ENCODE results near the gene ACKR1. TPM values are rescaled to one million over a fixed set of nuclear protein-coding genes. Genes with fewer than 3 reads are reported as not detected.

ACKR1 gene
- total RNA-seq, 1 experiment from 2014 or later = not detected

GRCh38 chr1:159201642-159202041 lies 3.0 kb upstream of the ACKR1 start:
- Histone ChIP-seq H3K4me3 (ENCODE audit: insufficient read depth, low read depth, low read length) (no peak overlapping the region), H3K27me3 (ENCODE audit: control insufficient read depth, insufficient read depth, low read length) (no peaks in the 10 kb centered on the region; the same call in 1 of the 2 replicates), H3K36me3 (replicated peaks; ENCODE audit: control insufficient read depth, insufficient read depth, low read length) (no peaks in the 10 kb centered on the region)
- DNase-seq = no peak

- no peak for DNase-seq
- no peak overlapping the region for H3K4me3 ChIP-seq (ENCODE audit: insufficient read depth, low read depth, low read length)
- peaks cover 2% of the 10 kb centered on the region; the same call in 1 of the 2 replicates for H3K27me3 ChIP-seq (ENCODE audit: control insufficient read depth, insufficient read depth, low read length)
- H3K36me3 ChIP-seq (replicated peaks; ENCODE audit: control insufficient read depth, insufficient read depth, low read length) = no peaks in the 10 kb centered on the region
These were observed 1.1 kb upstream of the ACKR1 start for GRCh38 chr1:159203610-159204009.

- Histone ChIP-seq H3K4me3 (ENCODE audit: insufficient read depth, low read depth, low read length) (no peak overlapping the region), H3K27me3 (ENCODE audit: control insufficient read depth, insufficient read depth, low read length) (peaks cover 2% of the 10 kb centered on the region; the same call in 1 of the 2 replicates), H3K36me3 (replicated peaks; ENCODE audit: control insufficient read depth, insufficient read depth, low read length) (no peaks in the 10 kb centered on the region)
- DNase-seq = peak; percentile 81
These were observed 550 bp downstream of the ACKR1 start for GRCh38 chr1:159205225-159205624.

- Histone ChIP-seq H3K36me3 (replicated peaks; ENCODE audit: control insufficient read depth, insufficient read depth, low read length) (no peaks in the 10 kb centered on the region), H3K4me3 (ENCODE audit: insufficient read depth, low read depth, low read length) (no peak overlapping the region), H3K27me3 (ENCODE audit: control insufficient read depth, insufficient read depth, low read length) (peaks cover 2% of the 10 kb centered on the region; the same call in 1 of the 2 replicates)
- DNase-seq = no peak
These were observed 1.4 kb downstream of the ACKR1 start for GRCh38 chr1:159206110-159206509.

GRCh38 chr1:159207080-159207479 lies 2.4 kb downstream of the ACKR1 start:
- H3K36me3 ChIP-seq (replicated peaks; ENCODE audit: control insufficient read depth, insufficient read depth, low read length) = no peaks in the 10 kb centered on the region
- no peak for DNase-seq
- H3K4me3 ChIP-seq (ENCODE audit: insufficient read depth, low read depth, low read length) = no peak overlapping the region
- peaks cover 2% of the 10 kb centered on the region; the same call in 1 of the 2 replicates for H3K27me3 ChIP-seq (ENCODE audit: control insufficient read depth, insufficient read depth, low read length)

GRCh38 chr1:159207774-159208173 lies 3.1 kb downstream of the ACKR1 start:
- DNase-seq = peak; percentile 68
- no peaks in the 10 kb centered on the region for H3K36me3 ChIP-seq (replicated peaks; ENCODE audit: control insufficient read depth, insufficient read depth, low read length)
- H3K27me3 ChIP-seq (ENCODE audit: control insufficient read depth, insufficient read depth, low read length) = peaks cover 2% of the 10 kb centered on the region; the same call in 1 of the 2 replicates
- H3K4me3 ChIP-seq (ENCODE audit: insufficient read depth, low read depth, low read length) = no peak overlapping the region

- no peaks in the 10 kb centered on the region for H3K36me3 ChIP-seq (replicated peaks; ENCODE audit: control insufficient read depth, insufficient read depth, low read length)
- DNase-seq = peak; percentile 72
- no peak overlapping the region for H3K4me3 ChIP-seq (ENCODE audit: insufficient read depth, low read depth, low read length)
- H3K27me3 ChIP-seq (ENCODE audit: control insufficient read depth, insufficient read depth, low read length) = peaks cover 2% of the 10 kb centered on the region; the same call in 1 of the 2 replicates
These were observed 3.6 kb downstream of the ACKR1 start for GRCh38 chr1:159208175-159208825.

GRCh38 chr1:159209061-159209460 lies 4.4 kb downstream of the ACKR1 start:
- no peak for DNase-seq
- no peaks in the 10 kb centered on the region for H3K36me3 ChIP-seq (replicated peaks; ENCODE audit: control insufficient read depth, insufficient read depth, low read length)
- no peak overlapping the region for H3K4me3 ChIP-seq (ENCODE audit: insufficient read depth, low read depth, low read length)
- H3K27me3 ChIP-seq (ENCODE audit: control insufficient read depth, insufficient read depth, low read length) = peaks cover 2% of the 10 kb centered on the region; the same call in 1 of the 2 replicates

- peaks cover 2% of the 10 kb centered on the region; the same call in 1 of the 2 replicates for H3K27me3 ChIP-seq (ENCODE audit: control insufficient read depth, insufficient read depth, low read length)
- peak; percentile 66 for DNase-seq
- no peaks in the 10 kb centered on the region for H3K36me3 ChIP-seq (replicated peaks; ENCODE audit: control insufficient read depth, insufficient read depth, low read length)
- H3K4me3 ChIP-seq (ENCODE audit: insufficient read depth, low read depth, low read length) = no peak overlapping the region
These were observed 6.9 kb downstream of the ACKR1 start for GRCh38 chr1:159211331-159212136.

- Histone ChIP-seq H3K27me3 (ENCODE audit: control insufficient read depth, insufficient read depth, low read length) (no peaks in the 10 kb centered on the region; the same call in 1 of the 2 replicates), H3K4me3 (ENCODE audit: insufficient read depth, low read depth, low read length) (no peak overlapping the region), H3K36me3 (replicated peaks; ENCODE audit: control insufficient read depth, insufficient read depth, low read length) (no peaks in the 10 kb centered on the region)
- DNase-seq = no peak
These were observed 7.9 kb downstream of the ACKR1 start for GRCh38 chr1:159212596-159212995.

- H3K36me3 ChIP-seq (replicated peaks; ENCODE audit: control insufficient read depth, insufficient read depth, low read length) = no peaks in the 10 kb centered on the region
- no peaks in the 10 kb centered on the region; the same call in 1 of the 2 replicates for H3K27me3 ChIP-seq (ENCODE audit: control insufficient read depth, insufficient read depth, low read length)
- peak; percentile 54 for DNase-seq
- no peak overlapping the region for H3K4me3 ChIP-seq (ENCODE audit: insufficient read depth, low read depth, low read length)
These were observed 9.6 kb downstream of the ACKR1 start for GRCh38 chr1:159214149-159214760.

GRCh38 chr1:159218649-159219636 lies 14.3 kb downstream of the ACKR1 start:
- H3K27me3 ChIP-seq (ENCODE audit: control insufficient read depth, insufficient read depth, low read length) = no peaks in the 10 kb centered on the region
- DNase-seq = peak; percentile 38
- no peaks in the 10 kb centered on the region for H3K36me3 ChIP-seq (replicated peaks; ENCODE audit: control insufficient read depth, insufficient read depth, low read length)
- H3K4me3 ChIP-seq (ENCODE audit: insufficient read depth, low read depth, low read length) = no peak overlapping the region

GRCh38 chr1:159222075-159222865 lies 17.6 kb downstream of the ACKR1 start:
- Histone ChIP-seq H3K4me3 (ENCODE audit: insufficient read depth, low read depth, low read length) (no peak overlapping the region), H3K36me3 (replicated peaks; ENCODE audit: control insufficient read depth, insufficient read depth, low read length) (no peaks in the 10 kb centered on the region), H3K27me3 (ENCODE audit: control insufficient read depth, insufficient read depth, low read length) (no peaks in the 10 kb centered on the region)
- no peak for DNase-seq

Data from H7 (cell line).